Measurements from ENCODE around the gene NANS.

DNA sequence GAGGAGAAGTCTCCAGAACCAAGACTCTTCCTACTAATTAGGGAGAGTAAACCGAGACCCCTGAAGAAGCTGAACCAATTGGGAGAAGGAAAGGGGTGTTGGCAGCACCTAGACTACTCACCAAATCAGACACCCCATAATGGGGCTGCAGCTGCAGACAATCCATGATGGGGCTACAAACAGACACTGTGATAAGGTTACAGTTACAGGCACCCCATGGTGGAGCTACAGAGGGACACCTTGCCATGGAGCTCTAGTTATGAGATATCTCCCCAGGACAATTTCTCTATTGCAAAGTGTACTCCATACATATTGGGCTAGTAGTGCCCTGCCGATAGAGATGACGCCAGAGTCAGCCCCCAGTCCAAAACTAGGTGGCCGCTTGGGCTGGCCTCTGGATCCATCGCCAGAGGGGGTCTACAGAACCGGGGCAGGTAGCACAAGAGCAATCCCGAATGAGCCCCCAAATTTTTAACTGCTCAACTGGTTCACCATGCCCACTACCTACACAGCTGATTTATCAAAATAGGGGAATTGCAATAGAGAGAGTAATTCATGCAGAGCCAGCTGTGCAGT, 2.1 kb upstream of the NANS start:
- TF ChIP-seq ATF3 (CRISPR knock-in tag; conservative IDR thresholded peaks at IDR 0.05) (no peak), PRRX2 (CRISPR knock-in tag; IDR thresholded peaks at IDR 0.05) (no peak), ZNF121 (CRISPR knock-in tag; IDR thresholded peaks at IDR 0.05) (no peak), JUN (CRISPR knock-in tag; IDR thresholded peaks at IDR 0.05) (no peak), SMAD3 (CRISPR knock-in tag; IDR thresholded peaks at IDR 0.05; ENCODE audit: borderline replicate concordance) (no peak), SP1 (CRISPR knock-in tag; conservative IDR thresholded peaks at IDR 0.05) (no peak), OVOL2 (CRISPR knock-in tag; IDR thresholded peaks at IDR 0.05; ENCODE audit: borderline replicate concordance) (no peak), TEAD4 (CRISPR knock-in tag; IDR thresholded peaks at IDR 0.05) (no peak), NFE2L1 (CRISPR knock-in tag; IDR thresholded peaks at IDR 0.05) (no peak)
- TF ChIP-seq, protein P1, sequence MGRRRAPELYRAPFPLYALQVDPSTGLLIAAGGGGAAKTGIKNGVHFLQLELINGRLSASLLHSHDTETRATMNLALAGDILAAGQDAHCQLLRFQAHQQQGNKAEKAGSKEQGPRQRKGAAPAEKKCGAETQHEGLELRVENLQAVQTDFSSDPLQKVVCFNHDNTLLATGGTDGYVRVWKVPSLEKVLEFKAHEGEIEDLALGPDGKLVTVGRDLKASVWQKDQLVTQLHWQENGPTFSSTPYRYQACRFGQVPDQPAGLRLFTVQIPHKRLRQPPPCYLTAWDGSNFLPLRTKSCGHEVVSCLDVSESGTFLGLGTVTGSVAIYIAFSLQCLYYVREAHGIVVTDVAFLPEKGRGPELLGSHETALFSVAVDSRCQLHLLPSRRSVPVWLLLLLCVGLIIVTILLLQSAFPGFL (CRISPR knock-in tag; IDR thresholded peaks at IDR 0.05; ENCODE audit: borderline replicate concordance): no peak
- TF ChIP-seq, protein P2, sequence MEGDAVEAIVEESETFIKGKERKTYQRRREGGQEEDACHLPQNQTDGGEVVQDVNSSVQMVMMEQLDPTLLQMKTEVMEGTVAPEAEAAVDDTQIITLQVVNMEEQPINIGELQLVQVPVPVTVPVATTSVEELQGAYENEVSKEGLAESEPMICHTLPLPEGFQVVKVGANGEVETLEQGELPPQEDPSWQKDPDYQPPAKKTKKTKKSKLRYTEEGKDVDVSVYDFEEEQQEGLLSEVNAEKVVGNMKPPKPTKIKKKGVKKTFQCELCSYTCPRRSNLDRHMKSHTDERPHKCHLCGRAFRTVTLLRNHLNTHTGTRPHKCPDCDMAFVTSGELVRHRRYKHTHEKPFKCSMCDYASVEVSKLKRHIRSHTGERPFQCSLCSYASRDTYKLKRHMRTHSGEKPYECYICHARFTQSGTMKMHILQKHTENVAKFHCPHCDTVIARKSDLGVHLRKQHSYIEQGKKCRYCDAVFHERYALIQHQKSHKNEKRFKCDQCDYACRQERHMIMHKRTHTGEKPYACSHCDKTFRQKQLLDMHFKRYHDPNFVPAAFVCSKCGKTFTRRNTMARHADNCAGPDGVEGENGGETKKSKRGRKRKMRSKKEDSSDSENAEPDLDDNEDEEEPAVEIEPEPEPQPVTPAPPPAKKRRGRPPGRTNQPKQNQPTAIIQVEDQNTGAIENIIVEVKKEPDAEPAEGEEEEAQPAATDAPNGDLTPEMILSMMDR (IDR thresholded peaks at IDR 0.05): no peak
- TF ChIP-seq, protein P3, sequence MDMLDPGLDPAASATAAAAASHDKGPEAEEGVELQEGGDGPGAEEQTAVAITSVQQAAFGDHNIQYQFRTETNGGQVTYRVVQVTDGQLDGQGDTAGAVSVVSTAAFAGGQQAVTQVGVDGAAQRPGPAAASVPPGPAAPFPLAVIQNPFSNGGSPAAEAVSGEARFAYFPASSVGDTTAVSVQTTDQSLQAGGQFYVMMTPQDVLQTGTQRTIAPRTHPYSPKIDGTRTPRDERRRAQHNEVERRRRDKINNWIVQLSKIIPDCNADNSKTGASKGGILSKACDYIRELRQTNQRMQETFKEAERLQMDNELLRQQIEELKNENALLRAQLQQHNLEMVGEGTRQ (CRISPR knock-in tag; IDR thresholded peaks at IDR 0.05): no peak
